ENCODE data around the gene RPS27L. TPM values are rescaled to one million over a fixed set of nuclear protein-coding genes. Genes with fewer than 3 reads are reported as not detected.
A peak's percentile ranks its signal among the peaks of the same experiment; 100 is the strongest.

Gene RPS27L
- total RNA-seq, 1 donor from 2014 or later, result 16.9 TPM

GRCh38 chr15:63163217-63163616 lies 5.9 kb upstream of the RPS27L start:
- H3K27me3 ChIP-seq, result no peaks in the 10 kb centered on the region
- intact Hi-C loops (cut with DNase I), result no loop called here
- TF ChIP-seq, protein P1, sequence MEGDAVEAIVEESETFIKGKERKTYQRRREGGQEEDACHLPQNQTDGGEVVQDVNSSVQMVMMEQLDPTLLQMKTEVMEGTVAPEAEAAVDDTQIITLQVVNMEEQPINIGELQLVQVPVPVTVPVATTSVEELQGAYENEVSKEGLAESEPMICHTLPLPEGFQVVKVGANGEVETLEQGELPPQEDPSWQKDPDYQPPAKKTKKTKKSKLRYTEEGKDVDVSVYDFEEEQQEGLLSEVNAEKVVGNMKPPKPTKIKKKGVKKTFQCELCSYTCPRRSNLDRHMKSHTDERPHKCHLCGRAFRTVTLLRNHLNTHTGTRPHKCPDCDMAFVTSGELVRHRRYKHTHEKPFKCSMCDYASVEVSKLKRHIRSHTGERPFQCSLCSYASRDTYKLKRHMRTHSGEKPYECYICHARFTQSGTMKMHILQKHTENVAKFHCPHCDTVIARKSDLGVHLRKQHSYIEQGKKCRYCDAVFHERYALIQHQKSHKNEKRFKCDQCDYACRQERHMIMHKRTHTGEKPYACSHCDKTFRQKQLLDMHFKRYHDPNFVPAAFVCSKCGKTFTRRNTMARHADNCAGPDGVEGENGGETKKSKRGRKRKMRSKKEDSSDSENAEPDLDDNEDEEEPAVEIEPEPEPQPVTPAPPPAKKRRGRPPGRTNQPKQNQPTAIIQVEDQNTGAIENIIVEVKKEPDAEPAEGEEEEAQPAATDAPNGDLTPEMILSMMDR (IDR thresholded peaks at IDR 0.05), result no peak

GRCh38 chr15:63160638-63161037 lies 3.4 kb upstream of the RPS27L start:
- no peaks in the 10 kb centered on the region for H3K36me3 ChIP-seq
- H3K27ac ChIP-seq, result no peak overlapping the region
- no peaks in the 10 kb centered on the region for H3K27me3 ChIP-seq
- no peaks in the 10 kb centered on the region for H3K9me3 ChIP-seq
- intact Hi-C loops (cut with DNase I), result no loop called here
- TF ChIP-seq, protein P1 (IDR thresholded peaks at IDR 0.05), result no peak
- peaks cover 0 to 2% of the 10 kb centered on the region in 2 donors for H3K4me1 ChIP-seq
- no peak overlapping the region for H3K4me3 ChIP-seq
- no peak for DNase-seq (ENCODE audit: low spot score in 2 of 2)

More at GRCh38 chr15:63163217-63163616, 5.9 kb upstream of the RPS27L start:
- Histone ChIP-seq H3K9me3 (no peaks in the 10 kb centered on the region), H3K4me1 (no peaks in the 10 kb centered on the region), H3K4me3 (no peak overlapping the region), H3K36me3 (no peaks in the 10 kb centered on the region), H3K27ac (no peak overlapping the region)
- DNase-seq (ENCODE audit: low spot score in 2 of 2), result no peak

DNA sequence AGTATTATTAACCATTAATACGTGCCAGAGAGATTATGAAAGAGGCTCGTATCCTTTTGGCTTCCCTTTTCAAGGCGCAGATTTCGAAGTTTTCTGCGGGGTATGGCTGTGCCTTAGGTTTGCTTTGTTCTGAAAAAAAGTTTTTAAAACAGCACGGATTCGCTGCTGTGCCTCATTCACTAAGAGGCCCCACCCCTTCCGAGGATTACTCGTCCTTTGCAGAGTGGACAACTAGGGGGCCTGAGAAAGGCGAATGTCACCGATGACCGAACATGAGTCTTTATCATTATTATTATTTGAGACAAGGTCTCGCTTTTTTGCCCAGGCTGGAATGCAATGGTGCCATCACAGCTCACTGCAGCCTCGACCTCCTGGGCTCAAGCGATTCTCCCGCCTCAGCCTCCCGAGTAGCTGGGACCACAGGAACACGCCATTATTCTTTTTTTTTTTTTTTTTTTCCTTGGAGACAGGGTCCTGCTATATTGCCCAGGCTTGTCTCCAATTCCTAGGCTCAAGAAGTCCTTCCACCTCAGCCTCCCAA lies 684 bp upstream of the RPS27L start:
- TF ChIP-seq, protein P1 (IDR thresholded peaks at IDR 0.05), result peak in 1 of 3 experiments; percentile 16
- Histone ChIP-seq H3K9me3 (no peaks in the 10 kb centered on the region), H3K4me3 (peak overlapping the region; percentile 67 to 82), H3K4me1 (peaks cover 0 to 12% of the 10 kb centered on the region in 2 donors), H3K27me3 (no peaks in the 10 kb centered on the region), H3K36me3 (peaks cover 0 to 19% of the 10 kb centered on the region in 2 donors), H3K27ac (peak overlapping the region; percentile 92 to 96)
- intact Hi-C loops (cut with DNase I), result loop anchor here (1.0 to 10.0 kb wide), 4 partner anchors 31 to 247 kb away; partner anchors contain the start of genes APH1B, LACTB and RAB8B
- peak in 1 of 2 donors; percentile 74 for DNase-seq (ENCODE audit: low spot score in 2 of 2)

GRCh38 chr15:63156755-63157117 lies 541 bp downstream of the RPS27L start:
- TF ChIP-seq, protein P1 (IDR thresholded peaks at IDR 0.05), result no peak
- intact Hi-C loops (cut with DNase I), result loop anchor here (1.0 to 10.0 kb wide), 4 partner anchors 33 to 248 kb away; partner anchors contain the start of genes APH1B, LACTB and RAB8B
- peak in 1 of 2 donors; percentile 72 for DNase-seq (ENCODE audit: low spot score in 2 of 2)

GRCh38 chr15:63156086-63156710 lies 1.1 kb downstream of the RPS27L start:
- H3K9me3 ChIP-seq, result no peaks in the 10 kb centered on the region
- H3K4me1 ChIP-seq, result peaks cover 0 to 12% of the 10 kb centered on the region in 2 donors
- no peaks in the 10 kb centered on the region for H3K27me3 ChIP-seq
- TF ChIP-seq, protein P1 (IDR thresholded peaks at IDR 0.05), result peak in 1 of 3 experiments; percentile 12
- peak overlapping the region; percentile 67 to 82 for H3K4me3 ChIP-seq
- intact Hi-C loops (cut with DNase I), result loop anchor here (2.0 to 10.0 kb wide), 2 partner anchors 121 to 249 kb away; partner anchors contain the start of gene APH1B
- peak overlapping the region; percentile 92 to 96 for H3K27ac ChIP-seq
- DNase-seq (ENCODE audit: low spot score in 2 of 2), result no peak
- H3K36me3 ChIP-seq, result peaks cover 13 to 36% of the 10 kb centered on the region in 2 donors

More at GRCh38 chr15:63156755-63157117, 541 bp downstream of the RPS27L start:
- H3K4me3 ChIP-seq, result peak overlapping the region; percentile 67 to 82
- H3K27me3 ChIP-seq, result no peaks in the 10 kb centered on the region
- peaks cover 0 to 12% of the 10 kb centered on the region in 2 donors for H3K4me1 ChIP-seq
- H3K9me3 ChIP-seq, result no peaks in the 10 kb centered on the region
- H3K36me3 ChIP-seq, result peaks cover 8 to 31% of the 10 kb centered on the region in 2 donors
- H3K27ac ChIP-seq, result peak overlapping the region; percentile 92 to 96
